ENCODE data around the gene MYL3.

Gene MYL3

GRCh38 chr3:46865031-46865507, 1.8 kb upstream of the MYL3 start:
- DNase-seq: no peak

- DNase-seq: no peak
These were observed 1.0 kb upstream of the MYL3 start for GRCh38 chr3:46864061-46864881.

- no peak for DNase-seq
These were observed 747 bp downstream of the MYL3 start for GRCh38 chr3:46862369-46863025.

GRCh38 chr3:46861605-46862368, 1.5 kb downstream of the MYL3 start:
- peak; percentile 2 for DNase-seq

- no peak for DNase-seq
These were observed 2.2 kb downstream of the MYL3 start for GRCh38 chr3:46860810-46861604.

- peak; percentile 2 for DNase-seq
These were observed 3.0 kb downstream of the MYL3 start for GRCh38 chr3:46860017-46860809.

- no peak for DNase-seq
These were observed 4.1 kb downstream of the MYL3 start for GRCh38 chr3:46859001-46859710.

GRCh38 chr3:46858456-46858855, 4.8 kb downstream of the MYL3 start:
- DNase-seq: no peak

GRCh38 chr3:46857485-46858341, 5.5 kb downstream of the MYL3 start:
- DNase-seq: no peak

- DNase-seq: no peak
These were observed 6.4 kb downstream of the MYL3 start for GRCh38 chr3:46856576-46857471.

- DNase-seq: no peak
These were observed 8.7 kb downstream of the MYL3 start for GRCh38 chr3:46854555-46854991.

GRCh38 chr3:46853441-46854415, 9.5 kb downstream of the MYL3 start:
- no peak for DNase-seq

GRCh38 chr3:46852839-46853355, 10.3 kb downstream of the MYL3 start:
- no peak for DNase-seq

- no peak for DNase-seq
These were observed 10.9 kb downstream of the MYL3 start for GRCh38 chr3:46852334-46852720.

GRCh38 chr3:46851364-46852333, 11.6 kb downstream of the MYL3 start:
- DNase-seq: no peak

- no peak for DNase-seq
These were observed 12.8 kb downstream of the MYL3 start for GRCh38 chr3:46850468-46850779.
